ENCODE data around the gene TTLL9.

The TTLL9 gene

DNA sequence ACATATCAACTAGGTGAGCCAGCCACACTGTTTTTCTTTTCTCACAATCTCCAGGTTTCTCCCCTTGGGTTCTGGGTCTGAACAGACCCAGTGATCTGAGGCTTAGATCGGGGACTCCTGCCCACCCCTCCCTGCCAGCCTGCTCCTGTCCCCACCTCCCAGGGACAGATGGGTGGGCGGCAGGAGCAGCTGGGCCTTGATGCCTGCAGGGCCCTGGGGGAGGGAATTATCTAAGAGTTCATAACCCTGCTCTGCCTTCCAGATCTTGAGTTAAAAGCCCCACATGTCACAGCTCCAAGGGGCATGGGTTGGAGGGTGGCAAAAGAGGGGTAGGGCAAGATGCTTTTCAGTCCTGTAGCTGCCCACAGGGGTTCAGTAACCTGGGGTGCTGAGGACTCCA is 92.3 kb downstream of the TTLL9 start:
- TF ChIP-seq ZNF274 (IDR thresholded peaks at IDR 0.05; ENCODE audit: low read depth, low read length): no peak
- H3K4me3 ChIP-seq (ENCODE audit: low read length): no peak overlapping the region

- TF ChIP-seq ZNF274 (IDR thresholded peaks at IDR 0.05; ENCODE audit: low read depth, low read length): no peak
- no peak overlapping the region for H3K4me3 ChIP-seq (ENCODE audit: low read length)
Observed at GRCh38 chr20:31963889-31964288, 93.5 kb downstream of the TTLL9 start.

GRCh38 chr20:31966991-31967655 is 96.7 kb downstream of the TTLL9 start:
- no peak for TF ChIP-seq ZNF274 (IDR thresholded peaks at IDR 0.05; ENCODE audit: low read depth, low read length)
- no peak overlapping the region for H3K4me3 ChIP-seq (ENCODE audit: low read length)

- no peak within 1 kb of the TSS for H3K4me3 ChIP-seq (ENCODE audit: low read length)
- no peak for TF ChIP-seq ZNF274 (IDR thresholded peaks at IDR 0.05; ENCODE audit: low read depth, low read length)
Observed at GRCh38 chr20:31967830-31968249, 97.4 kb downstream of the TTLL9 start, which contains the start of gene XKR7. XKR7 (plus strand) TSS chr20:31968151; CDS start chr20:31968176, 25 bp downstream.

DNA sequence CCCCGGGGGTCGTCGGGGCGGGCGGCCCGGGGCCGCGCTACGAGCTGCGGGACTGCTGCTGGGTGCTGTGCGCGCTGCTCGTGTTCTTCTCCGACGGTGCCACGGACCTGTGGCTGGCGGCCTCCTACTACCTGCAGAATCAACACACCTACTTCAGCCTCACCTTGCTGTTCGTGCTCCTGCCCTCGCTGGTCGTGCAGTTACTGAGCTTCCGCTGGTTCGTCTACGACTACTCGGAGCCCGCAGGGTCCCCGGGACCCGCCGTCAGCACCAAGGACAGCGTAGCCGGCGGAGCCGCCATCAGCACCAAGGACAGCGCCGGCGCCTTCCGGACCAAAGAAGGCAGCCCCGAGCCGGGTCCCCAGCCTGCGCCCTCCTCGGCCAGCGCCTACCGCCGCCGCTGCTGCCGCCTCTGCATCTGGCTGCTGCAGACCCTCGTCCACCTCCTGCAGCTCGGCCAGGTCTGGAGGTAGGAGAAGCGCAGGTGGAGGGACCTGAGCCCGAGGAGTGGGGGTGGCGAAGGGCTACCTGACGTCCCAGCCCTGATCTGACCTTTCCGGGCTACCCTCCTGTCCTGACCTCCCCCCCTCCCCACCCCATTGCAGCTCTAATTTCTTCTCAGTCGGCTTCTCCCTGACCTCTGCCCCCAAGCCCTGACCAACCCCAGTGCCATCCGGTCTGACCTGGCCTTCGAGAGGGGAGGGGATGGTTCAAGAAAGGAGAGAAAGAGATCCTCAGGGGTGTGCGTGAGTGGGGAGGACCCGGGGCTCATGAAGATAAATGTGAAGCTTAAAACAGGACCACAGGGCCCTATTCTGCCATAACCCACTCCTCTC is 98.1 kb downstream of the TTLL9 start:
- TF ChIP-seq ZNF274 (IDR thresholded peaks at IDR 0.05; ENCODE audit: low read depth, low read length): no peak
- no peak overlapping the region for H3K4me3 ChIP-seq (ENCODE audit: low read length)

DNA sequence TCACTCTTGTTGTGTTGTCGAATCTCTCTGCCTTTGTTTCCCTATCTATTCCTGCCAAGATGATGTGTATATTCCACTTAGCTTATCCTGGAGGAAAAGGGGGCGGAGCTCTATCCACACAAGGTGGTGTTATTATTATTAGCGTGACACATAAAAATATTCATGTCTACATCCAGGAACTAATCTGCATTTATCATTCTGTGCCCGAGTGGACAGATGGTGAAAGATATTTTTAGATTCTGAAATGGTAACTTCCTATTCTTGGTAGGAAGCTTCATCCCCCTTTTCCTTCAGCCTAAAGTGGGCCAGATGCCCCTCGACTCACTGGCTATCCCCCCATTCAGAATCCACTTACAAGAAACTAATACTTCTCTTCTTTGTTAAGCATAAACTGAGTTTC is 99.6 kb downstream of the TTLL9 start:
- TF ChIP-seq ZNF274 (IDR thresholded peaks at IDR 0.05; ENCODE audit: low read depth, low read length): no peak
- H3K4me3 ChIP-seq (ENCODE audit: low read length): no peak overlapping the region

DNA sequence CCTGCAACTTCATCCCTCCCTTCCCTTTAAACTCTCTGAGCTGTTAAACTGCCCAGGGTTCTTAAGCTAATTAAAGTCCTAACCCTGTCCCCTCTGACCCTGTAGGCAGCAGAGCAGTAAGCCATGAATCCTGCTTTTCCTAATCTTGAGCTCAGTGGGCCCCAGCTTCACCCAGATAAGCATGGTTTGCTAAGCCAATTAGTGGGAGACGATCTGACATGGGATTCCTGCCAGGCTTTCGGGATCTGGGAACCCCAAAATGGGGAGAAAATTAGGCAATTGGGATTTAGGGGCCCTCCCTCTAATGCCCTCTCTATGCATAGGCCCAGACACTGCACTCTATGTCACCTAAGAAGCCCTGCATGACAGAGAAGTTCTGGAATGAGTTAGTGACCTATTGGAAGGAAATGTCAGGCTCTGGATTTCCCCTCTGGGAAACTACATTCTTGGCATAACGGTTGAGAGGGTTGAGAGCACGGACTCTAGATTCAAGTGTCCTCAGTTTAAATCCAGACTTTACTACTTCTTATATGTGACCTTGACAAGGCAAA is 102.1 kb downstream of the TTLL9 start:
- no peak for TF ChIP-seq ZNF274 (IDR thresholded peaks at IDR 0.05; ENCODE audit: low read depth, low read length)
- no peak overlapping the region for H3K4me3 ChIP-seq (ENCODE audit: low read length)

DNA sequence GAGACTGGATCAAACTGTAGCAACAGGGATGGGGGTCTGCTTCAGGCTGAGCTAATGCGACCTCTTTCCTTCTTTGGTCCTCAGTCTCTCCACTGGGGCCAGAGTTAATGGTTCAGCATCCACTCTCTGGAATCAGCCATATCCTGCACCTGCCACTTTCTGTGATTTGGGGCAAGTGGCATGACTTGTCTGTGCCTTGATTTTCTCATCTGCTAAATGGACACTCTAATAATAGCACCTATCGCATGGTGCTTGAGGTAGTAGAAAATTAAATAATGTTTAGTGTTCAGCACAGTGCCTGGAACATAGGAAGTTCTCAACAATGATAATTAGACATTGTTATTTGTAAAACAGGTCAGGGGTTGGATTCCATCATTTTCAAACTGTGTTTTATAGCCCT is 103.9 kb downstream of the TTLL9 start:
- TF ChIP-seq ZNF274 (IDR thresholded peaks at IDR 0.05; ENCODE audit: low read depth, low read length): no peak
- H3K4me3 ChIP-seq (ENCODE audit: low read length): no peak overlapping the region

GRCh38 chr20:31974951-31975487 is 104.6 kb downstream of the TTLL9 start:
- no peak overlapping the region for H3K4me3 ChIP-seq (ENCODE audit: low read length)
- no peak for TF ChIP-seq ZNF274 (IDR thresholded peaks at IDR 0.05; ENCODE audit: low read depth, low read length)

DNA sequence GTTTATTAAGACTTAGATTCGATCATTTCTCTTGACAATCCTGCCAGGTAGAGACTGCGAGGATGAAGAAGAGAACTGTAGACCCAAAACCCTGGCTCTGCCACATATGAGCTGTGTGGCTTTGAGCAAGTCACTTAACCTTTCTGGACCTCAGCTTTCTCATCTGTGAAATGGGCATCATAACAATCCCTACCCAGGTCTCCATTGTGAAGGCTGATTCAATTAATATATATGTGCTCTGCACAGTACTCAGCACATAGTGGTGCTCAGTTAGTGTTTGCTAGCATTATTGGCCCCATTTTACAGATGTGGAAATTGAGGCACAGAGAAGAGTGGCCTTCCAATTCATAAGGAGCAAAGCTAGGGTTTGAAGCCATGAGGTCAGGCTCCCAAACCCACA is 105.4 kb downstream of the TTLL9 start:
- no peak overlapping the region for H3K4me3 ChIP-seq (ENCODE audit: low read length)
- TF ChIP-seq ZNF274 (IDR thresholded peaks at IDR 0.05; ENCODE audit: low read depth, low read length): no peak

GRCh38 chr20:31977080-31977479 is 106.6 kb downstream of the TTLL9 start:
- no peak for TF ChIP-seq ZNF274 (IDR thresholded peaks at IDR 0.05; ENCODE audit: low read depth, low read length)
- no peak overlapping the region for H3K4me3 ChIP-seq (ENCODE audit: low read length)

DNA sequence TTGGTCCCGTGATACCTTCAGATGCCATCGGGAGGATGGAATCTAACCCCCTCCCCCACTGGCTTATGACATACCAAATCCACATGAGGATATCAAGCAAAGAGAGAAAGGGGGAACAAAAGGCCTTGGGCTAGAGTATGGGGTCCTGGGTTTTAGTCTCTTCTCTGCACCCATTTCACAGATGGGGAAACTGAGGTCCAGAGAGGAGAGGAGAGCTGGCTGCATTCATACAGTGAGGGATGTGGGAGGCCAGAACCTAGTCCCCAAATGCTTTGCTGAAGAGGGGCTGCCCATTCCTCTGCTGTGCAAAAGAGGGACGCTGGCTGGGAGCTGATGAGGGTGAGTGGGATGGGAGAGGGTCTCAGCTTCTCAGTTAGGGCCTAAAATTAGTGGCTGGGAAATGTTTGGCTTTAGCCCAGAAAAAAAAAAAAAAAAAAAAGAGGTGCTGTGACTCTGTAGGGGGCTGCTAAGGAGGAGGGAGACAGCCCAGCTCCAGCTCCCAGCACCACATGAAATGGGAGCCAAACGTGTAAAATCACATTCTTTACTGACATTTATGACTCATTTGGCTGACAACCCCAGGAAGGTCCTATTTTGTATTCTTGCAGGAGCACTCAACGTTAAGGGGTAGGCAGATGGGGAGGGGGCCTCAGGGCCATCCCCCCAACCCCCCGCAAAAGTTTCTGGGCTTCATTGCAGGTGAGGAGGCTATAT is 109.4 kb downstream of the TTLL9 start:
- no peak for TF ChIP-seq ZNF274 (IDR thresholded peaks at IDR 0.05; ENCODE audit: low read depth, low read length)
- H3K4me3 ChIP-seq (ENCODE audit: low read length): no peak overlapping the region

DNA sequence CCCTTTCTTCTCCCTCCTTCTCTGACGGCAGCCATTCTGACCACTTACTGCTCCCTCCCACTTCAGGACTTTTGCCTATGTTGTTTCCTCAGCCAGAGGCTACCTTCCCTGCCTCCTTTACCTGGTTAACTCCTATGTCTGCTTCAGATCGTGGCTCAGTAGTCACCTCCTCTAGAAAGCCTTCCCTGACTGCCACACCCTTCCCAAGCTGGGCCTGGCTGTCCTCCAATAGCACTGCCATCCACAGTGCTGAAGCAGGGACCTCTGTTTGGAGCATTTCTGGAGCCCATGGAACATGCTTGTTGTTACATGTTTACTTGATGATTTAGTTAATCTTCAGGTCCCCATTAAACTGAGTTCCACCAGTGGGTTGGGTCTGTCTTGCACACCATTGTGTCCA is 111.3 kb downstream of the TTLL9 start:
- H3K4me3 ChIP-seq (ENCODE audit: low read length): no peak overlapping the region
- no peak for TF ChIP-seq ZNF274 (IDR thresholded peaks at IDR 0.05; ENCODE audit: low read depth, low read length)

DNA sequence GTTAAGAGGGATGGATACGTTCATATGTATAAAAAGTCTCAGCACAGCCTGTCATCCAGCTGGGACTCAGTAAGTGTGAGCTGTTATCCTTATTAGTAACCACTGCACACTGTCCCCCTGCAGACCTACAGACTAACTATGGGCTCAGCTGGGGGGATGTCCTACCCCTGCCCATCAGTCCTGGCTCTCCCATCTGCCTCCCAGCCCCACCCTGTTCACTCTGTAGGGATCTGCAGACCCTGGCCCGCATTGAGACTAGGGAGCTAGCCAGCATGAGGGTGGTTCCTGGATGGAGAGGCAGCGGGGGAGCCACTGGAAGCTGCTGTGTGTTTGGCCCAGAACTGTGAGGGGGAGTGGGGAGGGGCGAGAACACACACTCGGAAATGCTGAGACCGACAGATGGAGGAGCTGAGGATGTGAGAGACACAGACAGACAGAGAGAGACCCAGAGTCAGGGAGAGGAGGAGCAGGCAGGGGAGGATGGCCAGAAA is 114.6 kb downstream of the TTLL9 start:
- no peak for TF ChIP-seq ZNF274 (IDR thresholded peaks at IDR 0.05; ENCODE audit: low read depth, low read length)
- no peak overlapping the region for H3K4me3 ChIP-seq (ENCODE audit: low read length)

All from GM08714 (cell line).